DOHH2 (cell line): ENCODE results near the gene CNOT6.

Experiments
- H3F3A ChIP-seq: fragments of 200-600 bp; sonication (generic), shearing (Covaris generic); 2 replicates; pipeline ENCODE4 v1.6.0; 2016; ENCODE audit warnings: antibody characterized with exemption, mild to moderate bottlenecking; ENCODE audit not compliant: control insufficient read depth, insufficient read depth
- H3K27ac ChIP-seq: fragments of 200-600 bp; sonication (generic); 2 replicates; pipeline ENCODE4 v1.5.1; 2014; ENCODE audit warnings: low read depth, mild to moderate bottlenecking, low read length, moderate library complexity
- H3K27me3 ChIP-seq: fragments of 200-600 bp; sonication (generic); 2 replicates; pipeline ENCODE4 v1.6.1; 2014; ENCODE audit warnings: mild to moderate bottlenecking, low read length, mixed read lengths; ENCODE audit not compliant: control insufficient read depth
- H3K36me3 ChIP-seq: fragments of 200-600 bp; sonication (generic); 2 replicates; pipeline ENCODE4 v1.6.1; 2014; ENCODE audit warnings: mild to moderate bottlenecking, low read length, moderate library complexity, mixed read lengths; ENCODE audit not compliant: control insufficient read depth
- H3K4me1 ChIP-seq: fragments of 200-600 bp; sonication (generic); 2 replicates; pipeline ENCODE4 v1.6.1; 2014; ENCODE audit warnings: mild to moderate bottlenecking, low read length, mixed read lengths; ENCODE audit not compliant: control insufficient read depth
- H3K4me2 ChIP-seq: fragments of 200-600 bp; sonication (generic); 2 replicates; pipeline ENCODE4 v1.6.0; 2014; ENCODE audit warnings: mild to moderate bottlenecking, low read length, moderate library complexity
- H3K4me3 ChIP-seq: fragments of 200-600 bp; sonication (generic); 2 replicates; pipeline ENCODE4 v1.5.1; 2014; ENCODE audit warnings: mild to moderate bottlenecking, low read length, mixed read lengths
- H3K79me2 ChIP-seq: fragments of 200-600 bp; sonication (generic); 2 replicates; pipeline ENCODE4 v1.6.1; 2014; ENCODE audit warnings: mild to moderate bottlenecking, low read length, mixed read lengths; ENCODE audit not compliant: control insufficient read depth
- H3K9me2 ChIP-seq: fragments of 200-600 bp; sonication (generic); replicated peaks from 2 replicates; pipeline ENCODE4 v1.6.1; 2014; ENCODE audit warnings: mild to moderate bottlenecking, low read length, mixed read lengths; ENCODE audit not compliant: control insufficient read depth
- H3K9me3 ChIP-seq: fragments of 200-600 bp; sonication (generic); 2 replicates; pipeline ENCODE4 v1.6.1; 2014; ENCODE audit warnings: antibody characterized with exemption, low read length, mixed read lengths; ENCODE audit not compliant: control insufficient read depth, insufficient read depth
- H4K20me1 ChIP-seq: fragments of 200-600 bp; sonication (generic); 2 replicates; pipeline ENCODE4 v1.6.0; 2014; ENCODE audit warnings: low read depth, mild to moderate bottlenecking, antibody characterized with exemption, low read length, moderate library complexity; ENCODE audit not compliant: control insufficient read depth, insufficient read depth
- CTCF ChIP-seq: fragments of 200-600 bp; sonication (generic); IDR thresholded peaks from one replicate; pipeline ENCODE4 v1.5.1; 2014; ENCODE audit warnings: antibody characterized with exemption, mild to moderate bottlenecking, low read depth, low read length; ENCODE audit not compliant: poor library complexity, severe bottlenecking
- EZH2phosphoT487 ChIP-seq: fragments of 200-600 bp; sonication (generic); IDR thresholded peaks from 2 replicates; pipeline ENCODE4 v1.6.1; 2017; ENCODE audit warnings: borderline replicate concordance, mild to moderate bottlenecking, antibody characterized with exemption, low read length, moderate library complexity, mixed read lengths

The CNOT6 gene

DNA sequence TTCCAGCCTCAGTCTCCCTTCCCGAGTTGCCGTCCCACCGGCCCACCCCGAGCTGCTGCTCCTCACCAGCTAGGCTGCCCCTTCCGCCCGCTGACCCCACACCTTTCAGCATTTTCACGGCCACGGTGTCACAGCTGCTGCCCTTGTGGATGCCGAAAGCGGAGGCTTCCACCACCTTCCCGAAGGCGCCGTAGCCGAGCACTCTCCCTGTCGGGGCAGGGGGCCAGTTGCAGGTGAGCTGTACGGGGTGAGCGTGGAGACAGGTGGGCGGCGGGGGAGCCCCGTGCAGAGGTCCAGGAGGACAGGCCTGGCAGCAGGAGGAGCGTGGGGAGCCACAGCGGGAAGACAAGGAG lies 125.4 kb downstream of the CNOT6 start:
- Histone ChIP-seq H3K4me1 (peaks cover 9% of the 10 kb centered on the region), H4K20me1 (no peaks in the 10 kb centered on the region), H3K9me3 (no peaks in the 10 kb centered on the region), H3F3A (no peaks in the 10 kb centered on the region), H3K4me3 (no peak overlapping the region), H3K9me2 (no peaks in the 10 kb centered on the region), H3K79me2 (no peaks in the 10 kb centered on the region), H3K27ac (no peak overlapping the region), H3K36me3 (no peaks in the 10 kb centered on the region), H3K27me3 (no peaks in the 10 kb centered on the region), H3K4me2 (no peak overlapping the region)
- TF ChIP-seq CTCF (no peak), EZH2phosphoT487 (no peak)

- no peak for TF ChIP-seq CTCF
- no peak for TF ChIP-seq EZH2phosphoT487
- H4K20me1 ChIP-seq = no peaks in the 10 kb centered on the region
- no peaks in the 10 kb centered on the region for H3K36me3 ChIP-seq
- no peaks in the 10 kb centered on the region for H3F3A ChIP-seq
- H3K4me1 ChIP-seq = peaks cover 9% of the 10 kb centered on the region
- no peak overlapping the region for H3K27ac ChIP-seq
- H3K4me3 ChIP-seq = no peak overlapping the region
- H3K9me3 ChIP-seq = no peaks in the 10 kb centered on the region
- H3K9me2 ChIP-seq = no peaks in the 10 kb centered on the region
- no peaks in the 10 kb centered on the region for H3K79me2 ChIP-seq
- H3K4me2 ChIP-seq = no peak overlapping the region
- no peaks in the 10 kb centered on the region for H3K27me3 ChIP-seq
Measured at GRCh38 chr5:180620014-180620413, 125.8 kb downstream of the CNOT6 start.

- TF ChIP-seq CTCF (no peak), EZH2phosphoT487 (no peak)
- Histone ChIP-seq H3K79me2 (no peaks in the 10 kb centered on the region), H3K4me3 (no peak overlapping the region), H3K36me3 (no peaks in the 10 kb centered on the region), H4K20me1 (no peaks in the 10 kb centered on the region), H3K9me3 (no peaks in the 10 kb centered on the region), H3K9me2 (no peaks in the 10 kb centered on the region), H3K27ac (no peak overlapping the region), H3F3A (no peaks in the 10 kb centered on the region), H3K27me3 (no peaks in the 10 kb centered on the region), H3K4me1 (peaks cover 9% of the 10 kb centered on the region), H3K4me2 (no peak overlapping the region)
Measured at GRCh38 chr5:180621311-180621710, 127.1 kb downstream of the CNOT6 start.

DNA sequence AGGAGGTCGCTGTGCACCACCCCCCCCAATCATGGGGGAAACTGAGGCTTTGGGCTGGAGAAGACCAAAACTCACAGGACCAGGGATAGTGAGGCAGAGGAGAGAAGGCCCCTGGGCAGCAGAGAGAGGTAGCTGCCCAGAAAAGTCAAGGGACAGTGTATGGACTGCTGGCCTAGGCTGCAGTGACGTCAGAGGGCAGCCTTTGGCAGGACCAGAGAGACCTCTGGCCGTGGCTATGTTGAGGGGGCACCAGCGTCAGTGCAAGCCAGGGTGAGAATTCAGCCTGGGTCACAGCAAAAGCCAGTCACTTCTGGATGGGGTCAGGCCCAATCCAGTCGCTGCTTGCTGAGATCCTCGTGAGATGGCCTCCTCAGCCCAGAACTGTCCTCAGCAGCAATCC lies 128.7 kb downstream of the CNOT6 start:
- H3K9me2 ChIP-seq = no peaks in the 10 kb centered on the region
- peaks cover 9% of the 10 kb centered on the region for H3K4me1 ChIP-seq
- no peaks in the 10 kb centered on the region for H4K20me1 ChIP-seq
- no peak overlapping the region for H3K4me2 ChIP-seq
- no peak overlapping the region for H3K27ac ChIP-seq
- no peaks in the 10 kb centered on the region for H3F3A ChIP-seq
- H3K79me2 ChIP-seq = no peaks in the 10 kb centered on the region
- TF ChIP-seq EZH2phosphoT487 (no peak), CTCF (no peak)
- H3K9me3 ChIP-seq = no peaks in the 10 kb centered on the region
- no peak overlapping the region for H3K4me3 ChIP-seq
- H3K27me3 ChIP-seq = no peaks in the 10 kb centered on the region
- H3K36me3 ChIP-seq = no peaks in the 10 kb centered on the region
